HepG2 (cell line): Measurements from ENCODE around the gene TRPC6. TPM values are rescaled to one million over a fixed set of nuclear protein-coding genes. Genes with fewer than 3 reads are reported as not detected.

Experiments
- ATAC-seq: fragments of 200-7000 bp; cut with Tn5 transposase; 3 replicates; pipeline ENCODE4 v1.9.1; 2020; ENCODE audit warnings: mild to moderate bottlenecking, moderate library complexity
- BruUV-seq: library from RNA; stranded (reverse); fragments of 400-500 nt; replicated peaks from 2 replicates; lab custom pipeline; 2021; lab: Mats Ljungman, UMichigan
- CTCF ChIA-PET: fragments of 300-600 bp; formaldehyde crosslinking; extraction: SDS; loops from one replicate; lab custom pipeline; 2021; ENCODE audit warnings: low total read pairs, inconsistent platforms, low intra/inter-chr PET ratio; lab: Yijun Ruan, JAX
- POLR2A ChIA-PET: fragments of 350-600 bp; sonication (Branson Sonifier 250); formaldehyde crosslinking; loops from one replicate; lab custom pipeline; 2020; ENCODE audit warnings: antibody characterized with exemption, inconsistent platforms; lab: Yijun Ruan, JAX
- DNase-seq: peaks from one replicate; pipeline ENCODE4 v3.0.0-alpha.2; 2015; ENCODE audit warnings: low spot score
- FAIRE-seq: peaks from 3 replicates; lab custom pipeline; 2011; peaks lifted over from hg19 to GRCh38; lab: Jason Lieb, UNC
- H2AFZ ChIP-seq: one replicate; pipeline ENCODE4 v1.6.1; 2011; ENCODE audit warnings: low read length, inconsistent platforms
- H3K27ac ChIP-seq: fragments of 300-600 bp; 3 replicates; pipeline ENCODE4 v1.8.0; 2011; ENCODE audit warnings: mixed run types, mild to moderate bottlenecking, mixed read lengths, low read length, inconsistent platforms; ENCODE audit not compliant: insufficient read depth; ENCODE audit errors: extremely low read length
- H3K27me3 ChIP-seq, 2 experiments: fragments of 200-600 bp in 1 of 2; 2 replicates in 1 of 2; 3 replicates in 1 of 2; pipeline versions ENCODE4 v1.6.0 to v1.8.0; 2011; ENCODE audit warnings: low read length in 2 of 2, mild to moderate bottlenecking in 2 of 2, moderate library complexity in 2 of 2, inconsistent platforms in 1 of 2; ENCODE audit not compliant: insufficient read depth in 2 of 2, control insufficient read depth in 1 of 2
- H3K36me3 ChIP-seq, 2 experiments: fragments of 200-600 bp in 1 of 2; replicated peaks in 1 of 2; 2 replicates in 1 of 2; 3 replicates in 1 of 2; pipeline versions ENCODE4 v1.5.1 to v1.8.0; 2011; ENCODE audit warnings: low read length in 2 of 2, inconsistent platforms in 1 of 2; ENCODE audit not compliant: insufficient read depth in 2 of 2, control insufficient read depth in 1 of 2
- H3K4me1 ChIP-seq: 2 replicates; pipeline ENCODE4 v1.5.1; 2012; ENCODE audit warnings: low read length, inconsistent platforms; ENCODE audit not compliant: insufficient read depth
- H3K4me2 ChIP-seq: 2 replicates; pipeline ENCODE4 v1.6.0; 2011; ENCODE audit warnings: low read depth, low read length, inconsistent platforms
- H3K4me3 ChIP-seq, 3 experiments: fragments of 200-600 bp in 1 of 3; sonication (generic), shearing (Covaris generic) in 1 of 3; replicated peaks in 1 of 3; 2 replicates each; pipeline ENCODE4 v1.5.1; 2011 to 2016; ENCODE audit warnings: low read length in 3 of 3, inconsistent platforms in 2 of 3, low read depth in 2 of 3, mild to moderate bottlenecking in 2 of 3, control low read depth in 1 of 3, mixed read lengths in 1 of 3; ENCODE audit not compliant: insufficient read depth in 1 of 3
- H3K79me2 ChIP-seq: one replicate; pipeline ENCODE4 v1.6.1; 2011; ENCODE audit warnings: low read length, inconsistent platforms; ENCODE audit not compliant: insufficient read depth
- H3K9ac ChIP-seq: 2 replicates; pipeline ENCODE4 v1.6.0; 2011; ENCODE audit warnings: mild to moderate bottlenecking, low read depth, low read length, inconsistent platforms; ENCODE audit not compliant: insufficient read depth
- H3K9me3 ChIP-seq: 2 replicates; pipeline ENCODE4 v1.5.1; 2012; ENCODE audit warnings: mild to moderate bottlenecking, low read length
- H4K20me1 ChIP-seq: 2 replicates; pipeline ENCODE4 v1.6.0; 2011; ENCODE audit warnings: inconsistent platforms, mild to moderate bottlenecking, low read length, moderate library complexity; ENCODE audit not compliant: insufficient read depth
- JARID2 ChIP-seq: sonication (generic); formaldehyde crosslinking; IDR thresholded peaks from 2 replicates; pipeline ENCODE4 v1.8.1; 2023; ENCODE audit warnings: missing genetic modification reagents, inconsistent platforms; ENCODE audit not compliant: insufficient replicate concordance
- RXRA ChIP-seq: sonication (generic); formaldehyde crosslinking; IDR thresholded peaks from 2 replicates; pipeline ENCODE4 v1.5.1; 2020; ENCODE audit warnings: missing genetic modification reagents
- TBX2 ChIP-seq: sonication (generic); formaldehyde crosslinking; IDR thresholded peaks from 2 replicates; pipeline ENCODE4 v1.5.0; 2020; ENCODE audit warnings: missing genetic modification reagents, mild to moderate bottlenecking, borderline replicate concordance
- ZBTB20 ChIP-seq: sonication (generic); formaldehyde crosslinking; IDR thresholded peaks from 2 replicates; pipeline ENCODE4 v1.8.1; 2023; ENCODE audit warnings: missing genetic modification reagents, low read depth, mild to moderate bottlenecking, borderline replicate concordance
- ZC3H4 ChIP-seq: sonication (generic); formaldehyde crosslinking; IDR thresholded peaks from 2 replicates; pipeline ENCODE4 v1.4.0; 2020; ENCODE audit warnings: missing genetic modification reagents, borderline replicate concordance
- ZFP37 ChIP-seq: sonication (generic); formaldehyde crosslinking; IDR thresholded peaks from 2 replicates; pipeline ENCODE4 v1.4.0; 2020; ENCODE audit warnings: missing genetic modification reagents, borderline replicate concordance
- ZMYM2 ChIP-seq: sonication (generic); formaldehyde crosslinking; IDR thresholded peaks from 2 replicates; pipeline ENCODE4 v1.8.0; 2022; ENCODE audit warnings: mild to moderate bottlenecking, missing genetic modification reagents
- ZNF7 ChIP-seq: IDR thresholded peaks from 2 replicates; pipeline ENCODE4 v1.6.1; 2016; ENCODE audit warnings: missing biosample characterization, missing genetic modification reagents
- WGBS: methylation state at CpG from one replicate; pipeline ENCODE4 v1.1.6; 2017; ENCODE audit warnings: low lambda C conversion rate; 5-methylcytosine and 5-hydroxymethylcytosine counted together
- in situ Hi-C: cut with HindIII; loops from 2 replicates; pipeline ENCODE4 v1.10.0; 2017; ENCODE audit warnings: low pct_unique_long_range_greater_than_20kb; ENCODE audit not compliant: extremely low pct_ligation_motif_present
- intact Hi-C: fragments of 100-400 bp; cut with micrococcal nuclease; formaldehyde crosslinking; loops from one replicate; pipeline ENCODE4 v1.10.0; 2022; ENCODE audit not compliant: unreplicated experiment
- polyA plus RNA-seq, 8 experiments: library from polyadenylated mRNA; depleted of rRNA in 3 of 8; stranded (reverse) in 7 of 8; unstranded in 1 of 8; fragments of >200 nt; fragmentation: Illumina TruSeq in 4 of 8; extraction: Trizol in 4 of 8; gene quantifications; 2 replicates each; pipeline versions ENCODE4 v1.2.1 to v1.2.3, GENCODE V29; 2011 to 2016; ENCODE audit warnings: low read depth in 4 of 8, missing spikeins in 1 of 8, mixed read lengths in 1 of 8; ENCODE audit not compliant: insufficient read depth in 1 of 8
- total RNA-seq, 5 experiments: library from RNA; depleted of rRNA; stranded (reverse); fragments of >200 nt; fragmentation: Illumina TruSeq; extraction: Trizol; gene quantifications; 2 replicates each; pipeline ENCODE4 v1.2.3, GENCODE V29; 2016; ENCODE audit warnings: low read depth in 1 of 5
- TF ChIP-seq, protein P1 (sequence below): sonication (generic); formaldehyde crosslinking; conservative IDR thresholded peaks from 2 replicates; pipeline ENCODE4 v1.4.0; 2020; ENCODE audit warnings: missing genetic modification reagents
- TF ChIP-seq, protein P2 (sequence below): sonication (generic); formaldehyde crosslinking; IDR thresholded peaks from 2 replicates; pipeline ENCODE4 v1.8.1; 2023; ENCODE audit warnings: missing genetic modification reagents, mild to moderate bottlenecking, borderline replicate concordance
- TF ChIP-seq, protein P3 (sequence below): IDR thresholded peaks from 2 replicates; pipeline ENCODE4 v1.6.1; 2012; ENCODE audit warnings: low read depth, low read length, improper control_type of control experiment
- TF ChIP-seq, protein P4 (sequence below): sonication (generic); formaldehyde crosslinking; IDR thresholded peaks from 2 replicates; pipeline ENCODE4 v1.4.0; 2020; ENCODE audit warnings: missing genetic modification reagents

Gene TRPC6
- total and polyA plus RNA-seq, 2 of the 13 experiments (the other 11 are each of a cell fraction or from before 2014, with no cell fraction given) = not detected

DNA sequence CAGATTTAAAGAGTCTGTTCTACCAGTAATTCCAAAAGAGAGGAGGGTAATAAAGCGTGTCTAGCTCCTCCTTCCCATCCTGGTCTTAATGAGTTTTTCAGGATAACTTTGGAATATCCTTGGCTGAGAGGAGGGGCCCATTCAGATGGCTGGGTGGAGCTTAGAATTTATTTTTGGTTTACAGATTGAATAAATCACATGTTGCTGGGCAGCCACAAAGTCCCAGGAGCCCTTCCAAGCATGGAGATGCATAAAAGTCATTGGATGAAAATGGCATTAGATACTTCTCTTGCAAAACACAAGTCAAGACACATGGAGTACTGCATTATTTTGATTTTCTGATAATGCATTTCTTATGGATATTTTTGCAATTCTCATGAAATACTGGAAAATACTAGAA is 139.0 kb downstream of the TRPC6 start:
- no peak overlapping the region for H3K27ac ChIP-seq
- in situ Hi-C loops (loop anchor here (25.0 kb wide), 1 partner anchor 567 kb away; no protein-coding TSS in a partner anchor), intact Hi-C loops (no loop called here)
- no peaks in the 10 kb centered on the region for H4K20me1 ChIP-seq
- no peak overlapping the region for H3K4me3 ChIP-seq
- H3K36me3 ChIP-seq = no peaks in the 10 kb centered on the region
- no peaks in the 10 kb centered on the region for H3K27me3 ChIP-seq
- ChIA-PET POLR2A (no interaction called here), CTCF (no interaction called here)
- BruUV-seq = no TSS peak
- no peaks in the 10 kb centered on the region for H3K4me1 ChIP-seq
- ATAC-seq (no peak), DNase-seq (no peak), FAIRE-seq (no peak)
- H3K9me3 ChIP-seq = no peaks in the 10 kb centered on the region
- no peaks in the 10 kb centered on the region for H3K79me2 ChIP-seq
- H3K4me2 ChIP-seq = no peak overlapping the region
- no peak overlapping the region for H3K9ac ChIP-seq
- 0% methylated on average over 1 of the region's 1 CpG for WGBS
- H2AFZ ChIP-seq = no peak overlapping the region
- TF ChIP-seq, protein P1, sequence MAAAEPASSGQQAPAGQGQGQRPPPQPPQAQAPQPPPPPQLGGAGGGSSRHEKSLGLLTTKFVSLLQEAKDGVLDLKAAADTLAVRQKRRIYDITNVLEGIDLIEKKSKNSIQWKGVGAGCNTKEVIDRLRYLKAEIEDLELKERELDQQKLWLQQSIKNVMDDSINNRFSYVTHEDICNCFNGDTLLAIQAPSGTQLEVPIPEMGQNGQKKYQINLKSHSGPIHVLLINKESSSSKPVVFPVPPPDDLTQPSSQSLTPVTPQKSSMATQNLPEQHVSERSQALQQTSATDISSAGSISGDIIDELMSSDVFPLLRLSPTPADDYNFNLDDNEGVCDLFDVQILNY = no peak
- TF ChIP-seq JARID2 (CRISPR knock-in tag) (no peak), RXRA (CRISPR knock-in tag) (no peak), ZFP37 (CRISPR knock-in tag) (no peak), TBX2 (CRISPR knock-in tag) (no peak), ZNF7 (CRISPR knock-in tag) (no peak), ZBTB20 (CRISPR knock-in tag) (no peak), ZMYM2 (CRISPR knock-in tag) (no peak), ZC3H4 (no peak)
- TF ChIP-seq, protein P2, sequence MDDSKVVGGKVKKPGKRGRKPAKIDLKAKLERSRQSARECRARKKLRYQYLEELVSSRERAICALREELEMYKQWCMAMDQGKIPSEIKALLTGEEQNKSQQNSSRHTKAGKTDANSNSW (CRISPR knock-in tag) = no peak
- TF ChIP-seq, protein P3, sequence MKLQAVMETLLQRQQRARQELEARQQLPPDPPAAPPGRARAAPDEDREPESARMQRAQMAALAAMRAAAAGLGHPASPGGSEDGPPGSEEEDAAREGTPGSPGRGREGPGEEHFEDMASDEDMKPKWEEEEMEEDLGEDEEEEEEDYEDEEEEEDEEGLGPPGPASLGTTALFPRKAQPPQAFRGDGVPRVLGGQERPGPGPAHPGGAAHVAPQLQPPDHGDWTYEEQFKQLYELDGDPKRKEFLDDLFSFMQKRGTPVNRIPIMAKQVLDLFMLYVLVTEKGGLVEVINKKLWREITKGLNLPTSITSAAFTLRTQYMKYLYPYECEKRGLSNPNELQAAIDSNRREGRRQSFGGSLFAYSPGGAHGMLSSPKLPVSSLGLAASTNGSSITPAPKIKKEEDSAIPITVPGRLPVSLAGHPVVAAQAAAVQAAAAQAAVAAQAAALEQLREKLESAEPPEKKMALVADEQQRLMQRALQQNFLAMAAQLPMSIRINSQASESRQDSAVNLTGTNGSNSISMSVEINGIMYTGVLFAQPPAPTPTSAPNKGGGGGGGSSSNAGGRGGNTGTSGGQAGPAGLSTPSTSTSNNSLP = no peak
- TF ChIP-seq, protein P4, sequence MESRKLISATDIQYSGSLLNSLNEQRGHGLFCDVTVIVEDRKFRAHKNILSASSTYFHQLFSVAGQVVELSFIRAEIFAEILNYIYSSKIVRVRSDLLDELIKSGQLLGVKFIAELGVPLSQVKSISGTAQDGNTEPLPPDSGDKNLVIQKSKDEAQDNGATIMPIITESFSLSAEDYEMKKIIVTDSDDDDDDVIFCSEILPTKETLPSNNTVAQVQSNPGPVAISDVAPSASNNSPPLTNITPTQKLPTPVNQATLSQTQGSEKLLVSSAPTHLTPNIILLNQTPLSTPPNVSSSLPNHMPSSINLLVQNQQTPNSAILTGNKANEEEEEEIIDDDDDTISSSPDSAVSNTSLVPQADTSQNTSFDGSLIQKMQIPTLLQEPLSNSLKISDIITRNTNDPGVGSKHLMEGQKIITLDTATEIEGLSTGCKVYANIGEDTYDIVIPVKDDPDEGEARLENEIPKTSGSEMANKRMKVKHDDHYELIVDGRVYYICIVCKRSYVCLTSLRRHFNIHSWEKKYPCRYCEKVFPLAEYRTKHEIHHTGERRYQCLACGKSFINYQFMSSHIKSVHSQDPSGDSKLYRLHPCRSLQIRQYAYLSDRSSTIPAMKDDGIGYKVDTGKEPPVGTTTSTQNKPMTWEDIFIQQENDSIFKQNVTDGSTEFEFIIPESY (CRISPR knock-in tag) = no peak
